Measurements from ENCODE around the gene BTBD16.

Gene BTBD16

GRCh38 chr10:122248356-122249302 is 22.5 kb upstream of the BTBD16 start:
- no peak for DNase-seq

DNA sequence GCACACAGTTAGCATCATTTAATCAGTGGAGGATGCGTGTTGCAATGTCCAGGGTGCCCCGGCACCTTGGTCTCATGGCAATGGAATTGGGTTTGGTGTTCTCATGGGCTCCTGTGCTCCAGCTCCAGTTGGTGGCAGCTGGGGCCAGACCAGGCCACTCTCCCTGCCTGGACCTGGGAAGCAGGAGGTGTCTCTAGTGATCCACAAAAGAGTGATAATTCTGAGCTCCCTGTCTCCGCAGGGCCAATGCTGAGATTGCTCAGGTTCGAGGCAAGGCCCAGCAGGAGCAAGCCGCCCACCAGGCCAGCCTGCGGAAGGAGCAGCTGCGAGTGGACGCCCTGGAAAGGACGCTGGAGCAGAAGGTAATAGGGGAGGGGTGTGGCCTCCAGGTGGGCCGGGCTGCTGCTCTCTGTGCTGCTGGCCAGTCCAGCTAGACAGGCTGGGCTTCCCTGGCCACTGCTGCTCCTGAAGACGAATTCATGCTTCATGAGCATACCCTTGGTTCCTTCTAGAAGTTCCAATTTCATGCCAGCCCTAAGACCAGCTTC is 21.7 kb upstream of the BTBD16 start:
- no peak for DNase-seq

GRCh38 chr10:122249991-122250750 is 20.9 kb upstream of the BTBD16 start:
- no peak for DNase-seq

DNA sequence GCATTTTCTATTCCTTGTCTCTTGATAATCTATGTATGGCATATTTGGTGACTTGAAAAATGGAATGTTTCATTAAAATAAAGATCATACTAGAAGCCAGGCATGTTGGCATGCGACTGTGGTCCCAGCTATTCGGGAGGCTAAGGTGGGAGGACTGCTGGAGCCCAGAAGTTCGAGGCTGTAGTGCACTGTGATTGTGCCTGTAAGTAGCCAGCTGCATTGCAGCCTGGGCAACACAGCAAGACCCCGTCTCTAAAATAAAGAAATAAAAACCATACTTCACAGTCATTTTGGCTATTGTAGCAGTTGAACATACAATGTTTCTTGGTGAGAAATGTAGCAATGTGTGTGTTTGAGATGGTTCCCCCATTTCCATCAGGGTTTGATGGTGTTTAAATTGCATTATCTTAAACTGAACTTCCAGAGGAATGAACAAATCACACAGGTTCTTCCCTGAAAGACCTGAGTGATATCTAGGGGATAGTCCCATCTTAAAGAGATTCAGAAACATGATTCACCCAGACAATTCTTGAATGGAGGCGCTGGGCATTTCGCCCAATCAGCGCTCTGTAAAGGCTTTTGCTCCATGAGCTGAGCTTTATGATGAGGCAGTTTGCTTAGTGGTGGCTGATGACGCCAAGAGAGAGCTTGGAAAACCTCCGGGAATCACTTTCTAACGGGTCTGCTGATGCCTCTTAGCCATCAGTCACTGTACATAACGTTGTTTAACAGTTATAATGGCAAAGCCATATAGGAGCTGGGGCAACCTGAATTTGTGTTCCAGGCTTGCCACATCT is 19.4 kb upstream of the BTBD16 start:
- DNase-seq: no peak

- no peak for DNase-seq
These were observed 18.3 kb upstream of the BTBD16 start for GRCh38 chr10:122252805-122253204.

DNA sequence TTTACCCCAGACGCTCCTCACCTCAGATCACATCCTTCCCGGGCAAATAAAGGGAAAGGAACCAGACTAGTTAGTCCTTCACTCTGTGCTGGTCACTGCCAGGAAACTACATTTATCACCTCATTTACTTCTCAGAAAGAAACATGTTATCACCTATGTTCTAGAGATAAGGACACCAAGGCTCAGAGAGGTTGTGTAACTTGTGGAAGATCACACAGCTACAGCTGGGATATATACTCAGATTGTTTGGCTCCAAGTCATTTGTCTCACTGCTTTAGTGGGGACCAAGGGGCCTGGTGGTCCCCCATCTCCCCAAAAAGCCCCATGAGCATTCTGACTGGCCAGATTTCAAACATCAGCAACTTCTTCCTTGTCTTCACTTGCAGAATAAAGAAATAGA is 17.5 kb upstream of the BTBD16 start:
- DNase-seq: no peak

DNA sequence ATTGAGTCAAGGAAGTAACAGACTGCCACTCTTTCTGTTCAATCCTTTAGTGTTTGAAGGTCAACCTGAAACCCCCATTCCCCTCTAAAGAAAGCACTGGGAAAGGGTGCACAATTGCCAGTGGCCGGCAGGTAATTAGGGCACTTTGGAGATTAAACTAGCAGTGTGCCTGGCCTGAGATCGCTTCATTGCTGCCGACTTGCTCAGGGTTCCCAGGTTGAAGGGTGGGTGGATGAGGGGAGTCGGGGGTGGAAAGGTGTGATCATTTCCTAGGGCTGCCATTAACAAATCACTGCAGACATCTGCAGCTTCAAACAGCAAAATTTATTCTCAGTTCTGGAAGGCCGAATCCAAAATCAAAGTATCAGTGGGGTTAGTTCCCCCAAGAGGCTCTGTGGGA is 16.3 kb upstream of the BTBD16 start:
- no peak for DNase-seq

GRCh38 chr10:122255509-122256301 is 15.4 kb upstream of the BTBD16 start:
- DNase-seq: no peak

DNA sequence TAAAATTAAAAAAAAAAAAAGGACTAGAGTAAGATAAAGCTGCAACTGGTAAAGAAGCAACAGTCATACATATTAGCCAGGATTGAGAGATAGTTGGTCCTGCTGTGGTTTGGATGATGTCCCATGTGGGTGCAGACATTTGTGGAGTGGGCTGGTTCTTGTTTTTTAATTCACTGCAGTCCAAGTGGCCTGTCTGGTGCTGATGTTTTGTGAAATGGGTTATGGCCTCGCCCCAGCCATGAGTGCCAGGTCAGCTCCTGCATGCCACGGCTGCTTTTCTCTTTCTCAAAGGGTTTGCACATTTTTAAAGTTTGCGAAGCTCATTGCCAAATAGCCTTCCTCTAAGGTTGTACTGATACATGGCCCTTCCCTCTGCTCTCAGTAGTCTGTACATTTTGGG is 14.1 kb upstream of the BTBD16 start:
- no peak for DNase-seq

DNA sequence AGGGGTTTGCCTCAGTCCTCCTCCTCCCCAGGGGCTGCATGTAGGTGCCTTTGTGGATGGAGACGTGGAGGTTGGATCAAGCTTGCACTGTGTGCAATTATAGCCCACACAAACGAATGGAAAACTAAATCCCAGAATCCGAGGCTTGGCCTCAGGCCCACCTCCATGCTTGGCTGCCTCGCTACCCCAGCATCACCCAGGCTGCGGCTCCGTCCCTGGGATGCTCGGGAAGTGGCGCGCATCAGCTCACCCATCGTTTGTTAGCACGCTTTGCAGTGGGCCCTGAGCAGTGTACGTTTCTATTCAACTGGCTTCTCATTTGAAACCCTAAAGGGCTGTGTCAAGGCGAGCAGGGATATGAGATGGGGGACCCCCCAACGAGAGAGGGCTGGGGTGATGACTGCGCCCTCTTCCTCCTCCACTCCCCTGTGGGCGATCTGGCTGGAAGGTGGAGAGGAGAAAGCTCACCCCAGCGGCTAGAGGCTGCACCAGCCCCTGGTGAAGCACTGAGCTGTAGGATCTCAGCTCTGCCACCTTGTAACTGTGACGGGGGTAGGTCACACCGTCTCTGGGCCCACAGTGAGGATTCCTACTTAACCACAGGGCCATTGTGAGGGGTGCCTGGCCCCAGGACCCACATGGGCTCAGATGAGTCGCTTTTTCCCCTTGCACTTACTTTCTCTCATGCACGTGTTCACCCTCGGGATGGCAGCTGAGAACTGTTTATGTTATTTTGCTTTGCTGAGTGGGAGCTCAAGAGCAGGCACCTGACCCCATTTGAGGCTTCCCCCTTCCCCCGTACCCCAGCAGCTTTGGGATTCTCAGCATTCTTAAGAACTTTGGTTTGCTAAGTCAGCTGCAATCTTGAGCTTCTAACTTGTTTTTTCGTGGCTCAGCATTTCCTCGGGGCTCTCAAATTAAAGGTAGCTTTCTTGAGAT is 12.7 kb upstream of the BTBD16 start:
- DNase-seq: no peak

GRCh38 chr10:122259075-122259466 is 12.0 kb upstream of the BTBD16 start:
- no peak for DNase-seq

DNA sequence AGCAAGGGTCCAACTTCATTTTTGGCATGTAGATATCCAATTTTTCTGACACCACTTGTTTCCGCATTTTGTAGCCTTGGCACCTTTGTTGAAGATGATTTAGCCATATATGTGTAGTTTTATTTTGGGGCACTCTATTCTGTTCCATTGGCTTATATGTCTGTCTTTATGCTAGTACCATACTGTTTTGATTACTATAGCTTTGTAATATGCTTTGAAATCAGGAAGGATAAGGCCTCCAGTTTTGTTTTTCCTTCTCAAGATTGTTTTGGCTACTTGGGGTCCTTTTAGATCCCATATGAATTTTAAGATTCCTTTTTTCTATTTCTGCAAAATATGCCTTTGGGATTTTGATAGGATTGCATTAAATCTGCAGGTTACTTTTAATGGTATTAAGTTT is 9.5 kb upstream of the BTBD16 start:
- no peak for DNase-seq

- no peak for DNase-seq
These were observed 7.1 kb upstream of the BTBD16 start for GRCh38 chr10:122263971-122264370.

- DNase-seq: no peak
These were observed 6.7 kb upstream of the BTBD16 start for GRCh38 chr10:122264436-122264835.

DNA sequence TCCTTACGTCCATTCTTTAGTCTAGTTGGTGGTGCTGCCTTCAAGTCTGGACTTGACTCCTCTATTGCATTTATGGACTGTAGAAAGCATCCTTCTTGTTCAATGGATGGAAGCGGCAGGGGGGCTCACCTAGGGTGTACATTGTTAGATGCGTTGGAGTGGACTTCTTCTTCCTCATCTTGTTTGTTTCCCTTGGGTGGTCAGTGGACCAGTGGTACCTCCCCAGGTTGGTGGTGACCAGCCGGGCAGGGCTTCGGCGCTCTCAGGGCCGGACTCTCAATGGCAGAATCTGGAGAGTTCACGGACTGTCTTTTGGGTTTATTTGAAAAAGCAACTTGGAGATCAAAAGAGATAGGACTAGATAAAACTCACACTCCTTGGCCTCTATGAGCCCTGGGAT is 6.2 kb upstream of the BTBD16 start:
- DNase-seq: no peak

GRCh38 chr10:122265896-122266295 is 5.2 kb upstream of the BTBD16 start:
- no peak for DNase-seq

- DNase-seq: no peak
These were observed 3.0 kb upstream of the BTBD16 start for GRCh38 chr10:122267849-122268737.

GRCh38 chr10:122269059-122269687 is 1.9 kb upstream of the BTBD16 start:
- DNase-seq: no peak

- no peak for DNase-seq
These were observed 3.0 kb downstream of the BTBD16 start for GRCh38 chr10:122273966-122274545.

Data from COR-L47 (cell line).